Frontal cortex (tissue), 4 donors: Measurements from ENCODE around the gene TNFRSF4. TPM values are rescaled to one million over a fixed set of nuclear protein-coding genes. Genes with fewer than 3 reads are reported as not detected.

ENCODE experiments used
- DNase-seq, 2 donors: peaks; one replicate each; pipeline ENCODE4 v3.0.0; 2012; ENCODE audit warnings: low spot score in 2 of 2
- FAIRE-seq: peaks from 2 replicates; lab custom pipeline; 2012; peaks lifted over from hg19 to GRCh38; lab: Jason Lieb, UNC
- total RNA-seq: library from RNA; depleted of rRNA; stranded (reverse); fragments of >200 nt; gene quantifications from one replicate; pipeline ENCODE4 v1.2.3, GENCODE V29; 2014
- donor health status: control.
- donor health status: control.
- donor health status: control.

Gene TNFRSF4
- total RNA-seq, 1 donor from 2014 or later: not detected

- FAIRE-seq (no peak), DNase-seq (no peak)
Measured at GRCh38 chr1:1175221-1176062, 38.5 kb downstream of the TNFRSF4 start.

GRCh38 chr1:1173793-1174415, 40.0 kb downstream of the TNFRSF4 start, which contains the start of gene TTLL10:
Gene TTLL10, plus strand, starts transcription at chr1:1173880. Its CDS starts 5,336 bp downstream, at chr1:1179216.
- FAIRE-seq (no peak), DNase-seq (no peak)

- FAIRE-seq: no peak
Measured at GRCh38 chr1:1173061-1173792, 40.7 kb downstream of the TNFRSF4 start.

GRCh38 chr1:1171546-1172340, 42.2 kb downstream of the TNFRSF4 start:
- FAIRE-seq (no peak), DNase-seq (no peak)

More at GRCh38 chr1:1173061-1173792, 40.7 kb downstream of the TNFRSF4 start:
- DNase-seq: no peak

GRCh38 chr1:1171161-1171545, 42.8 kb downstream of the TNFRSF4 start:
- DNase-seq (no peak), FAIRE-seq (no peak)

GRCh38 chr1:1170215-1171091, 43.5 kb downstream of the TNFRSF4 start:
- FAIRE-seq (no peak), DNase-seq (no peak)

GRCh38 chr1:1169429-1170214, 44.3 kb downstream of the TNFRSF4 start:
- no peak for FAIRE-seq
- no peak for DNase-seq

GRCh38 chr1:1168451-1169411, 45.2 kb downstream of the TNFRSF4 start:
- DNase-seq (no peak), FAIRE-seq (no peak)

- FAIRE-seq: no peak
Measured at GRCh38 chr1:1167841-1168450, 46.0 kb downstream of the TNFRSF4 start.

GRCh38 chr1:1167398-1167821, 46.5 kb downstream of the TNFRSF4 start:
- no peak for DNase-seq

More at GRCh38 chr1:1167841-1168450, 46.0 kb downstream of the TNFRSF4 start:
- DNase-seq: no peak

GRCh38 chr1:1166642-1167397, 47.1 kb downstream of the TNFRSF4 start:
- DNase-seq (no peak), FAIRE-seq (no peak)

More at GRCh38 chr1:1167398-1167821, 46.5 kb downstream of the TNFRSF4 start:
- FAIRE-seq: no peak

- DNase-seq: no peak
- FAIRE-seq: no peak
Measured at GRCh38 chr1:1165900-1166421, 48.0 kb downstream of the TNFRSF4 start.

GRCh38 chr1:1165485-1165884, 48.5 kb downstream of the TNFRSF4 start:
- DNase-seq: no peak
- no peak for FAIRE-seq

GRCh38 chr1:1164701-1165451, 49.1 kb downstream of the TNFRSF4 start:
- DNase-seq (no peak), FAIRE-seq (no peak)

GRCh38 chr1:1164361-1164700, 49.6 kb downstream of the TNFRSF4 start:
- DNase-seq (no peak), FAIRE-seq (no peak)
